ENCODE results near the gene COX11.

Gene COX11

GRCh38 chr17:54991567-54991966 is 23.1 kb upstream of the COX11 start:
- DNase-seq, result no peak
- no peaks in the 10 kb centered on the region for H3K79me2 ChIP-seq (ENCODE audit: low read length)
- no peak overlapping the region for H2AFZ ChIP-seq (ENCODE audit: low read length)
- H4K20me1 ChIP-seq (ENCODE audit: insufficient read depth, low read length), result no peaks in the 10 kb centered on the region
- no peak overlapping the region for H3K9ac ChIP-seq (ENCODE audit: low read length)
- H3K4me2 ChIP-seq (ENCODE audit: low read depth, low read length), result no peak overlapping the region
- no peaks in the 10 kb centered on the region for H3F3A ChIP-seq (ENCODE audit: insufficient read depth, low read length)
- no peaks in the 10 kb centered on the region for H3K9me3 ChIP-seq (replicated peaks; ENCODE audit: insufficient read depth, low read length)
- no peaks in the 10 kb centered on the region for H3K36me3 ChIP-seq (replicated peaks; ENCODE audit: insufficient read depth, low read length)
- no peaks in the 10 kb centered on the region for H3K27me3 ChIP-seq (replicated peaks; ENCODE audit: insufficient read depth, low read length)
- TF ChIP-seq EZH2 (optimal IDR thresholded peaks at IDR 0.05; ENCODE audit: low read depth, low read length), result no peak
- TF ChIP-seq EZH2phosphoT487 (IDR thresholded peaks at IDR 0.05; ENCODE audit: low read length), result no peak
- TF ChIP-seq CTCF (IDR thresholded peaks at IDR 0.05; ENCODE audit: low read length), result no peak
- no peaks in the 10 kb centered on the region for H3K4me1 ChIP-seq (ENCODE audit: low read length)
- H3K9me2 ChIP-seq (replicated peaks; ENCODE audit: insufficient read depth, low read length), result no peaks in the 10 kb centered on the region
- H3K27ac ChIP-seq (ENCODE audit: low read length), result no peak overlapping the region
- no peak overlapping the region for H3K4me3 ChIP-seq (ENCODE audit: low read length)

- H3K4me3 ChIP-seq (ENCODE audit: low read length), result no peak overlapping the region
- no peaks in the 10 kb centered on the region for H4K20me1 ChIP-seq (ENCODE audit: insufficient read depth, low read length)
- no peak overlapping the region for H3K27ac ChIP-seq (ENCODE audit: low read length)
- H3K4me2 ChIP-seq (ENCODE audit: low read depth, low read length), result no peak overlapping the region
- no peaks in the 10 kb centered on the region for H3K36me3 ChIP-seq (replicated peaks; ENCODE audit: insufficient read depth, low read length)
- H3K9me3 ChIP-seq (replicated peaks; ENCODE audit: insufficient read depth, low read length), result no peaks in the 10 kb centered on the region
- no peaks in the 10 kb centered on the region for H3K27me3 ChIP-seq (replicated peaks; ENCODE audit: insufficient read depth, low read length)
- no peak overlapping the region for H3K9ac ChIP-seq (ENCODE audit: low read length)
- no peaks in the 10 kb centered on the region for H3K79me2 ChIP-seq (ENCODE audit: low read length)
- no peaks in the 10 kb centered on the region for H3K4me1 ChIP-seq (ENCODE audit: low read length)
- H2AFZ ChIP-seq (ENCODE audit: low read length), result no peak overlapping the region
- no peaks in the 10 kb centered on the region for H3F3A ChIP-seq (ENCODE audit: insufficient read depth, low read length)
- no peak for DNase-seq
- H3K9me2 ChIP-seq (replicated peaks; ENCODE audit: insufficient read depth, low read length), result no peaks in the 10 kb centered on the region
- TF ChIP-seq EZH2phosphoT487 (IDR thresholded peaks at IDR 0.05; ENCODE audit: low read length) (no peak), EZH2 (optimal IDR thresholded peaks at IDR 0.05; ENCODE audit: low read depth, low read length) (no peak), CTCF (IDR thresholded peaks at IDR 0.05; ENCODE audit: low read length) (no peak)
Observed at GRCh38 chr17:54990118-54990517, 21.7 kb upstream of the COX11 start.

- H3K4me2 ChIP-seq (ENCODE audit: low read depth, low read length), result no peak overlapping the region
- no peak overlapping the region for H3K4me3 ChIP-seq (ENCODE audit: low read length)
- H4K20me1 ChIP-seq (ENCODE audit: insufficient read depth, low read length), result no peaks in the 10 kb centered on the region
- TF ChIP-seq CTCF (IDR thresholded peaks at IDR 0.05; ENCODE audit: low read length) (no peak), EZH2 (optimal IDR thresholded peaks at IDR 0.05; ENCODE audit: low read depth, low read length) (no peak), EZH2phosphoT487 (IDR thresholded peaks at IDR 0.05; ENCODE audit: low read length) (no peak)
- H3K79me2 ChIP-seq (ENCODE audit: low read length), result no peaks in the 10 kb centered on the region
- no peak overlapping the region for H2AFZ ChIP-seq (ENCODE audit: low read length)
- no peaks in the 10 kb centered on the region for H3K9me3 ChIP-seq (replicated peaks; ENCODE audit: insufficient read depth, low read length)
- no peak overlapping the region for H3K27ac ChIP-seq (ENCODE audit: low read length)
- H3K9me2 ChIP-seq (replicated peaks; ENCODE audit: insufficient read depth, low read length), result no peaks in the 10 kb centered on the region
- H3K9ac ChIP-seq (ENCODE audit: low read length), result no peak overlapping the region
- H3K36me3 ChIP-seq (replicated peaks; ENCODE audit: insufficient read depth, low read length), result no peaks in the 10 kb centered on the region
- H3K27me3 ChIP-seq (replicated peaks; ENCODE audit: insufficient read depth, low read length), result no peaks in the 10 kb centered on the region
- H3K4me1 ChIP-seq (ENCODE audit: low read length), result no peaks in the 10 kb centered on the region
- DNase-seq, result no peak
- H3F3A ChIP-seq (ENCODE audit: insufficient read depth, low read length), result no peaks in the 10 kb centered on the region
Observed at GRCh38 chr17:54985476-54985875, 17.0 kb upstream of the COX11 start.

Measured in MM.1S (cell line).